GM18507 (cell line): ENCODE results near the gene ICAM4.
"Not testable (repeated sequence)": the region's sequence is repeated elsewhere in the genome, so short reads cannot be mapped to it uniquely, and the experiment has no call there.

Source experiments
- DNase-seq: peaks from one replicate; pipeline ENCODE4 v3.0.0; 2011; ENCODE audit warnings: low read depth; ENCODE audit not compliant: insufficient read length; ENCODE audit errors: extremely low spot score
- FAIRE-seq: peaks from 2 replicates; lab custom pipeline; 2011; peaks lifted over from hg19 to GRCh38; lab: Jason Lieb, UNC

The ICAM4 gene

DNA sequence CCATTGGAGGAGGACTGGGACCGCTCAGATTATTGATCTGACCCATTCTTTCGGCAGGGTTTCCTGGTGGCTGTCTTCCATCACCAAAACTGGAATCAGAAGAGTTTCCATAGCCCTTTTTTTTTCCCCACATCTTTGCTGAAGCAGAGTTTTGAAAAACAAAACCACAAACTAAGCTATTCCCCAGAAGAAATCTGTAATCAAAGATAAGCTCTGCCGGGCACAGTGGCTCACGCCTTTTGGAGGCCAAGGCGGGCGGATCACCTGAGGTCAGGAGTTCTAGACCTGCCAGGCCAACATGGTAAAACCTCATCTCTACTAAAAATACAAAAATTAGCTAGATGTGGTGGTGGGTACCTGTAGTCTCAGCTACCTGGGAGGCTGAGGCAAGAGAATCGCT, 20.0 kb upstream of the ICAM4 start:
- FAIRE-seq (no peak), DNase-seq (no peak)

DNA sequence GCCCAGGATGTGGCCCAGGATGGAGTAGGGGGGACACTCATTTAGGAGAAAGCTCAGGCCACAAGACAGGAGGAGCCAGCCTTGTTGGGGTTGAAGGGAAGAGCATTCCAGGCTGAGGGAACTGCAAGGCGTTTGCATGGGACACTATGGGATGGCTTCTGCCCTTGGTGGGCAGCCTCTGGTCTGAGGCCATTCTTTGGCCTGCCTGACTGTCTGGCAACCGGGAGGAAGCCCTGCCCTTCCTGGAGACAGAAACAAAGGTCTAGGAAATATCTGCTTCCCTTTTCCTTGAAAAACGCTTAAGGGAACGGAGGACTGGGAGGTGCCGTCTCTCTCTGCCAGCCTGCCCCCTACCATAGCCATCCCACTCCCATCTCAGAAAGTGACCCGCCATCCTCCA, 18.7 kb upstream of the ICAM4 start:
- DNase-seq = no peak

DNA sequence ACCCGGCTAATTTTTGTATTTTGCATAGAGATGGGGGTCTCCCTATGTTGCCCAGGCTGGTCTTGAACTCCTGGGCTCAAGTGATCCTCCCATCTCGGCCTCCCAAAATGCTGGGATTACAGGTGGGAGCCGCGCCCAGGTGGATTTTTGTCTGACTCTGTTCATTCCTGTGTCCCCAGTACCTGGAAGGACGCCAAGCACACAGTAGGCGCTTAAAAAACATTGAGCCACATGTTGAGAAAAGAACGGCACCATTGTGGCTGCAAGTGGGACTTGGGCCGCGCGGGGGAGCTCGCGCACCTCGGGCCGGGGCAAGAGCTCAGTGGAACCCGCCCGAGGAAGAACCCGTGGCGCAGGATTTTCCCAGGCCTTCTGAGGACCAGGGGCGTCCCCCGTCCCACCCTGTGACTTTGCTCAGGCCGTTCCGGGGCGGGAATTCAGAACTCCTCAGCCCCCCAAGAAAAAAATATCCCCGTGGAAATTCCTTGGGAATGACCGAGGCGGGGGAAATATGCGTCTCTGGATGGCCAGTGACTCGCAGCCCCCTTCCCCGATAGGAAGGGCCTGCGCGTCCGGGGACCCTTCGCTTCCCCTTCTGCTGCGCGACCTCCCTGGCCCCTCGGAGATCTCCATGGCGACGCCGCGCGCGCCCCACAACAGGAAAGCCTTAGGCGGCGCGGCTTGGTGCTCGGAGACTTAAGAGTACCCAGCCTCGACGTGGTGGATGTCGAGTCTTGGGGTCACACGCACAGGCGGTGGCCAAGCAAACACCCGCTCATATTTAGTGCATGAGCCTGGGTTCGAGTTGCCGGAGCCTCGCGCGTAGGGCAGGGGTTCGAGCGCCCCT, 17.2 kb upstream of the ICAM4 start:
- peak; percentile 84 for FAIRE-seq
- DNase-seq = no peak

More for the DNA sequence above, 18.7 kb upstream of the ICAM4 start:
- FAIRE-seq = no peak

DNA sequence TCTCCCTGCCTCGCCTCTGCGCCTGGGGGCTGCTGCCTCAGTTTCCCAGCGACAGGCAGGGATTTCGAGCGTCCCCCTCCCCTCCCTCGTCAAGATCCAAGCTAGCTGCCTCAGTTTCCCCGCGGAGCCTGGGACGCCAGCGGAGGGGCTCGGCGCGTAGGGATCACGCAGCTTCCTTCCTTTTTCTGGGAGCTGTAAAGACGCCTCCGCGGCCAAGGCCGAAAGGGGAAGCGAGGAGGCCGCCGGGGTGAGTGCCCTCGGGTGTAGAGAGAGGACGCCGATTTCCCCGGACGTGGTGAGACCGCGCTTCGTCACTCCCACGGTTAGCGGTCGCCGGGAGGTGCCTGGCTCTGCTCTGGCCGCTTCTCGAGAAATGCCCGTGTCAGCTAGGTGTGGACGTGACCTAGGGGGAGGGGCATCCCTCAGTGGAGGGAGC, 16.6 kb upstream of the ICAM4 start:
- FAIRE-seq = peak; percentile 80
- DNase-seq = no peak

DNA sequence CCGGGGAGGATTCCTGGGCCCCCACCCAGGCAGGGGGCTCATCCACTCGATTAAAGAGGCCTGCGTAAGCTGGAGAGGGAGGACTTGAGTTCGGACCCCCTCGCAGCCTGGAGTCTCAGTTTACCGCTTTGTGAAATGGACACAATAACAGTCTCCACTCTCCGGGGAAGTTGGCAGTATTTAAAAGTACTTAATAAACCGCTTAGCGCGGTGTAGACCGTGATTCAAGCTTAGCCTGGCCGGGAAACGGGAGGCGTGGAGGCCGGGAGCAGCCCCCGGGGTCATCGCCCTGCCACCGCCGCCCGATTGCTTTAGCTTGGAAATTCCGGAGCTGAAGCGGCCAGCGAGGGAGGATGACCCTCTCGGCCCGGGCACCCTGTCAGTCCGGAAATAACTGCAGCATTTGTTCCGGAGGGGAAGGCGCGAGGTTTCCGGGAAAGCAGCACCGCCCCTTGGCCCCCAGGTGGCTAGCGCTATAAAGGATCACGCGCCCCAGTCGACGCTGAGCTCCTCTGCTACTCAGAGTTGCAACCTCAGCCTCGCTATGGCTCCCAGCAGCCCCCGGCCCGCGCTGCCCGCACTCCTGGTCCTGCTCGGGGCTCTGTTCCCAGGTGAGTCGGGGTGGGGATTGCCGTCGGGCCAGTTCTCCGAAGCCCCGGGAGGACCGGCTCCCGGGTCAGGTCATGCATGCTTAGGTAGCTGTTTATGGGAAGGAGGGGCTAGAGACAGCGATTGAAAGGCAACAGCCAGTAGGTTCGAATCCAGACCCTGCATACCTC, 15.9 kb upstream of the ICAM4 start, which contains the start of gene ICAM1:
TSS of gene ICAM1 (plus strand) at position 505 of the 779 bp plus-strand sequence. CDS start at position 545, 40 bp downstream.
- peak; percentile 94 for FAIRE-seq
- no peak for DNase-seq

DNA sequence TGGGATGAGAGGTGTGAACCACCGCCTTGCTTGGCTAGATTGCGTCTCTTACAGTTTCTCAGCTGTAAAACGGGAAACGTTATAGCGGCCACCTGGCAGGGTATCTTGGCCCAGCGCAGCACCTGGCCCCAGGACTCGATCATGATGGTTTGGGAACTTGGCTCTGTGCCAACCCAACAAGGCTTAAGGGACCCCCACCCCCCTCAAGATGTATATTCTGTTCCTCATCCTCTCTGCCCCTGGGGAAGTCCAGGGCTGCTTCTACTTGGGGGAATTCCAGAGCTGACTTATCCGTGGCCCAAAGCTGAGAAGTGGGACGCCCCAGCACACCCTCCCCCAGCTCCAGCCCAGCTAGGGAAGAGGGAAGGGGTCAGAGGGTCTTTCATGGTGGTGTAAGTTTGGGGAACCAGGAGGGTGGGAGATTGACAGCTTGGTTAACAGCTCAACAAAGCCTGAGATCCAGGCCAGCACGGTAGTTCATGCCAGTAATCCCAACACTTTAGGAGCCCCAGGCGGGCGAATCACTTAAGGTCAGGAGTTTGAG, 15.1 kb upstream of the ICAM4 start:
- no peak for DNase-seq
- FAIRE-seq = peak; percentile 92

DNA sequence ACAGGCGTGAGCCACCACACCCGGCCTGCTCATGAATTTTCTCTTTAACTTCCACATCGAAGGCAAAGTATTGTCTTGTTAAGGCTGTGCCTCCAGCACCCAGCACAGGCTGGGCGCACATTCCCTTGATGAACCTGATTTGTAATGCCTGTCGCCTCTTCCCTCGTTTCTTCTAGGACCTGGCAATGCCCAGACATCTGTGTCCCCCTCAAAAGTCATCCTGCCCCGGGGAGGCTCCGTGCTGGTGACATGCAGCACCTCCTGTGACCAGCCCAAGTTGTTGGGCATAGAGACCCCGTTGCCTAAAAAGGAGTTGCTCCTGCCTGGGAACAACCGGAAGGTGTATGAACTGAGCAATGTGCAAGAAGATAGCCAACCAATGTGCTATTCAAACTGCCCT, 12.2 kb upstream of the ICAM4 start:
- DNase-seq (no peak), FAIRE-seq (no peak)

DNA sequence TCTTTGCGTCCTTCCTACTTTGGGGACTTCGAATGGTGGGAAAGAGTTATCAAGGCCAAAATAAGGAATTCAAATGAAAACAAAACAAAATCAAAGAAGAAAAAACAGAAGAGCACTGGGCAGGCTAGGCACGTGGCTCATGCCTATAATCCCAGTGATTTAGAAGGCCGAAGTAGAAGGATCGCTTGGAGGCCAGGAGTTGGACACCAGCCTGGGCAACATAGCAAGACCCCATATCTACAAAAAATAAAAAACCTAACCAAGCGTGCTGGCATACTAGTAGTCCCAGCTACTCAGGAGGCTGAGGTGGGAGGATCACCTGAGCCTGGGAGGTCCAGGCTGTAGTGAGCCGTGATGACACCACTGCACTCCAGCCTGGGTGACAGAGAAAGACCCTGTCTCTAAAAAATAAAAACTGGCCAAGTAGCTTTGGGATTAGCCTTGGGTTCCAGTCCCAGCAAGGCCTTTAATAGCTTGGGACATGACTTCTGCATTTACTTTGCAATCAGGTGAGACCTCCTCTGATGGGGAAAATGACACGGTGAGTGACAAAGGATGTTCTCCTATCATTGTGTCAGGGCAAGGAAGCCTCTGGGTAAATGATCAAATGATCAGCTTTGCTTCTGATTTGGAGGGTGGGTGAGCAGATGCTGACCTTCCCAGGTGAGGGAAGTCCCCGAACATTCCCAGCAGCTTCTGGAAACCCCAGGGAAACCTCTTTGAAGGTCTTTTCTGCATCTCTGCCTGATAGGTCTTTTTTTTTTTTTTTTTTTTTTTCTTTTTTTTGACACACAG, 8.8 kb upstream of the ICAM4 start:
- FAIRE-seq = no peak
- no peak for DNase-seq

DNA sequence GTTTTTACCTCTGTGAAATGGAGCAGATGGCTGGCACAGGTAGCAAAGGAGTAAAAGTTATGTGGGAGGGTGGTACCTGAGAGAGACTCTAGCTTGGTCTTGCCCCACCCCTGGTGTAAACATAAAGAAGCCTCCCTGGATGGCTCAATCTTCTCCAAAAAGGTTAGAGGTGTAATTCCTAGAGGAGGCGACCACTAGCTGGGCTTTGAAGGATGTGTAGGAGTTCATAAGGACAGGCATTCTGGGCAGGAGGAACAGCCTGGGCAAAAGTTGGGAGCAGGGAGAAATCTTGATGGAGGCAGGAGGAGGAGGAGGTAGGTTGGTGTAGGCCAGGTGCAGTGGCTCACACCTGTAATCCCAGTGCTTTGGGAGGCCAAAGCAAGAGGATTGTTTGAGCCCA, 7.8 kb upstream of the ICAM4 start:
- no peak for DNase-seq
- FAIRE-seq = no peak

DNA sequence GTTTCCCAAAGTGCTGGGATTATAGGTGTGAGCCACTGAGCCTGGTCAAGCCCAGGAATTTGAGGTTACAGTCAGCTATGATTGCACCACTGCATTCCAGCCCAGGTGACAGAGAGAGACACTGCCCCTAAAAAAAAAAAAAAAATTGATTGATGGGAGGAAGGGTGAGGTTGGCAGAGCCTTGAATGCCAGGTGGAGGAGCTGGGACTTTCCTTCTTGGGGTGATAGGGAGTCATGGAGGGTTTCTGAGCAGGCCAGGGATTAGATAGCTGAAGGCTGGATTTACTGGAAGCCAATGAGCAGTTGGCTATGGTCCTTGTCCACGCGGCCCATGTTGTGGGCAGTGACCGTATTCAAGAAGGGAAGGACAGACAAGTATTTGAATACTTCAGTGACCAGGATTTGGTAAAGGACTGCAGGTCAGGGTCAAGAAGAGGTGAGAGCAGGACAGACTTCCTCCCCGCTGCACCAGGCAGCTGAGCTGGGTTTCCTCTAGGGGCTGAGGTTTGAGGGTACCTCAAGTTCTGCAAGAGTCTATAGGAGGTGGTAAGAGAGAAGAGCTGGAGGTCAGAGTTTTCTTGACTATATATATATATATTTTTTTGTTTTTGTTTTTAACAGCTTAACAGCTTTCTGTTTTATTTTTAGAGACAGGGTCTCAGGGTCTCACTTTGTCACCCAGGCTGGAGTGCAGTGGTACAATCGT, 6.9 kb upstream of the ICAM4 start:
- DNase-seq (no peak), FAIRE-seq (no peak)

DNA sequence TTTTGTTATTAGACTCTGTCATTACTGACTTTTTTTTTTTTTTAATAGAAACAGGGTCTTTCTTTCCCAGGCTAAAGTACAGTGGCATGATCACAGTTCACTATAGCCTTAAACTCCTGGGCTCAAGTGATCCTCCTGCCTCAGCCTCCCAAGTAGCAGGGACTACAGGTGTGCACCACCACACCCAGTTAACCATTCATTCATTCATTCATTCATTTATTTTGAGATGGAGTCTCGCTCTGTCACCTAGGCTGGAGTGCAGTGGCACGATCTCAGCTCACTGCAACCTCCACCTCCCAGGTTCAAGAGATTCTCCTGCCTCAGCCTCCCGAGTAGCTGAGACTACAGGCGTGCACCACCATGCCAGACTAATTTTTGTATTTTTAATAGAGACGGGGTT, 4.7 kb upstream of the ICAM4 start:
- DNase-seq, FAIRE-seq: not testable (repeated sequence)

DNA sequence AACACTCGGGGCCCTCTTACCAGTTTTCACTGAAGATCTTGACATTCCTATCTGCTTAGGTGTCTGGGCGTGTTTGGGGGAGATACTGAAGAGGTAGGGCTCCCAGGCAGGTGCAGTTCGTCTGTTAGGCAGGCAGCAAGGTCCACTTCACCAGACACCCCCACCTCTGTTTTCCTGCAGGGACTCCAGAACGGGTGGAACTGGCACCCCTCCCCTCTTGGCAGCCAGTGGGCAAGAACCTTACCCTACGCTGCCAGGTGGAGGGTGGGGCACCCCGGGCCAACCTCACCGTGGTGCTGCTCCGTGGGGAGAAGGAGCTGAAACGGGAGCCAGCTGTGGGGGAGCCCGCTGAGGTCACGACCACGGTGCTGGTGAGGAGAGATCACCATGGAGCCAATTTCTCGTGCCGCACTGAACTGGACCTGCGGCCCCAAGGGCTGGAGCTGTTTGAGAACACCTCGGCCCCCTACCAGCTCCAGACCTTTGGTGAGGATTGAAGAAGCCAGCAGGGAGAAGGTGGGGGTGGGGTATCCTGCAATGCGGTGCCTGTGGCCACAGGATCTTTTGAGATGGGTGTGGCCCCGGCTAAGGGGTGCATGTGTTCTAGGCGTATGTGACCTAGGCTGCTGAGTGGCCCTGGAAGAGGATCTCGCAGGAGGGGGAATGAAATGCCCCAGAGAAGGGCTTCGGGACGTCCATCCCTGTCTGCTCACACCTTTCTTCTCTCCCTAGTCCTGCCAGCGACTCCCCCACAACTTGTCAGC, 3.3 kb upstream of the ICAM4 start:
- FAIRE-seq = no peak
- DNase-seq = no peak

DNA sequence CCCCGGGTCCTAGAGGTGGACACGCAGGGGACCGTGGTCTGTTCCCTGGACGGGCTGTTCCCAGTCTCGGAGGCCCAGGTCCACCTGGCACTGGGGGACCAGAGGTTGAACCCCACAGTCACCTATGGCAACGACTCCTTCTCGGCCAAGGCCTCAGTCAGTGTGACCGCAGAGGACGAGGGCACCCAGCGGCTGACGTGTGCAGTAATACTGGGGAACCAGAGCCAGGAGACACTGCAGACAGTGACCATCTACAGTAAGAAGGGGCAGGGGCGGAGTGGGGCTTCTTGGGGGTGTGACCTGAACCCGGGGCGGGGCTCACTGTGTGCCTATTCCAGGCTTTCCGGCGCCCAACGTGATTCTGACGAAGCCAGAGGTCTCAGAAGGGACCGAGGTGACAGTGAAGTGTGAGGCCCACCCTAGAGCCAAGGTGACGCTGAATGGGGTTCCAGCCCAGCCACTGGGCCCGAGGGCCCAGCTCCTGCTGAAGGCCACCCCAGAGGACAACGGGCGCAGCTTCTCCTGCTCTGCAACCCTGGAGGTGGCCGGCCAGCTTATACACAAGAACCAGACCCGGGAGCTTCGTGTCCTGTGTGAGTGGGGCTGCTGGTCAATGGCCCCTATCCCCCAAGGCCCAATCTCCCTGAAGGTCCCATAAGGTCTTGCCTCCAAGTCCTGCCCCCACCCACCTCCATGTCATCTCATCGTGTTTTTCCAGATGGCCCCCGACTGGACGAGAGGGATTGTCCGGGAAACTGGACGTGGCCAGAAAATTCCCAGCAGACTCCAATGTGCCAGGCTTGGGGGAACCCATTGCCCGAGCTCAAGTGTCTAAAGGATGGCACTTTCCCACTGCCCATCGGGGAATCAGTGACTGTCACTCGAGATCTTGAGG, 2.4 kb upstream of the ICAM4 start:
- DNase-seq = no peak
- FAIRE-seq = no peak

DNA sequence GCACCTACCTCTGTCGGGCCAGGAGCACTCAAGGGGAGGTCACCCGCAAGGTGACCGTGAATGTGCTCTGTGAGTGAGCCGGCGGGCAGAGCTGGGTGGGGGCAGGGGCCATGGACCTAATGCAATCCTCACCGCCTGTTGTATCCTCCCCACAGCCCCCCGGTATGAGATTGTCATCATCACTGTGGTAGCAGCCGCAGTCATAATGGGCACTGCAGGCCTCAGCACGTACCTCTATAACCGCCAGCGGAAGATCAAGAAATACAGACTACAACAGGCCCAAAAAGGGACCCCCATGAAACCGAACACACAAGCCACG, 1.8 kb upstream of the ICAM4 start:
- FAIRE-seq (no peak), DNase-seq (no peak)

DNA sequence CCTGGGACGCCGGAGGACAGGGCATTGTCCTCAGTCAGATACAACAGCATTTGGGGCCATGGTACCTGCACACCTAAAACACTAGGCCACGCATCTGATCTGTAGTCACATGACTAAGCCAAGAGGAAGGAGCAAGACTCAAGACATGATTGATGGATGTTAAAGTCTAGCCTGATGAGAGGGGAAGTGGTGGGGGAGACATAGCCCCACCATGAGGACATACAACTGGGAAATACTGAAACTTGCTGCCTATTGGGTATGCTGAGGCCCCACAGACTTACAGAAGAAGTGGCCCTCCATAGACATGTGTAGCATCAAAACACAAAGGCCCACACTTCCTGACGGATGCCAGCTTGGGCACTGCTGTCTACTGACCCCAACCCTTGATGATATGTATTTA, 1.4 kb upstream of the ICAM4 start:
- DNase-seq = no peak
- FAIRE-seq = no peak

DNA sequence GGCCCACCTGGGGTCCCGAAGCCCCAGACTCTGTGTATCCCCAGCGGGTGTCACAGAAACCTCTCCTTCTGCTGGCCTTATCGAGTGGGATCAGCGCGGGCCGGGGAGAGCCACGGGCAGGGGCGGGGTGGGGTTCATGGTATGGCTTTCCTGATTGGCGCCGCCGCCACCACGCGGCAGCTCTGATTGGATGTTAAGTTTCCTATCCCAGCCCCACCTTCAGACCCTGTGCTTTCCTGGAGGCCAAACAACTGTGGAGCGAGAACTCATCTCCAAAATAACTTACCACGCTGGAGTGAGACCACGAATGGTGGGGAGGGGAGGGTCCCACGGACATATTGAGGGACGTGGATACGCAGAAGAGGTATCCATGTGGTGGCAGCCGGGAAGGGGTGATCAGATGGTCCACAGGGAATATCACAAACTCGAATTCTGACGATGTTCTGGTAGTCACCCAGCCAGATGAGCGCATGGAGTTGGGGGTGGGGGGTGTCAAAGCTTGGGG, 2.0 kb downstream of the ICAM4 start:
- no peak for DNase-seq
- FAIRE-seq = peak; percentile 76

DNA sequence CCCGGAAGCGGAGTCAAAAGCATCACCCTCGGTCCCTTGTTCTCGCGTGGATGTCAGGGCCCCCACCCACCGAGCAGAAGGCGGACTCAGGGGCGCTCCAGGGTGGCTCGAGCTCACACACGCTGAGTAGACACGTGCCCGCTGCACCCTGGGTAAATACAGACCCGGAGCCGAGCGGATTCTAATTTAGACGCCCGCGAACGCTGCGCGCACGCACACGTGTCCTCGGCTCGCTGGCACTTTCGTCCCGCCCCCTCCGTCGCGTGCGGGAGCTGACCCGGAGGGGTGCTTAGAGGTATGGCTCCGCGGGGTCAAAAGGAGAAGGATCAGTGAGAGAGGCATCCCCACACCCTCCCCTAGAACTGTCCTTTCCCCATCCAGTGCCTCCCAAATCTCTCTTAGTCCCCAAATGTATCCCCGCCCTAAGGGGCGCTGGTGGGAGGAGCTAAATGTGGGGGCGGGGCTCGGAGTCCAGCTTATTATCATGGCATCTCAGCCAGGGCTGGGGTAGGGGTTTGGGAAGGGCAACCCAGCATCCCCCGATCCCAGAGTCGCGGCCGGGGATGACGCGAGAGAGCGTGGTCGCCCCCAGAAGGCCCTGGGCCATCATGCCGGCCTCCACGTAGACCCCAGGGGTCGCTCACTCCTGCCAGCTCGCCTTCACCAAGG, 2.5 kb downstream of the ICAM4 start:
- DNase-seq = no peak
- peak; percentile 66 for FAIRE-seq
